ENCODE data around the gene FMN1.

DNA sequence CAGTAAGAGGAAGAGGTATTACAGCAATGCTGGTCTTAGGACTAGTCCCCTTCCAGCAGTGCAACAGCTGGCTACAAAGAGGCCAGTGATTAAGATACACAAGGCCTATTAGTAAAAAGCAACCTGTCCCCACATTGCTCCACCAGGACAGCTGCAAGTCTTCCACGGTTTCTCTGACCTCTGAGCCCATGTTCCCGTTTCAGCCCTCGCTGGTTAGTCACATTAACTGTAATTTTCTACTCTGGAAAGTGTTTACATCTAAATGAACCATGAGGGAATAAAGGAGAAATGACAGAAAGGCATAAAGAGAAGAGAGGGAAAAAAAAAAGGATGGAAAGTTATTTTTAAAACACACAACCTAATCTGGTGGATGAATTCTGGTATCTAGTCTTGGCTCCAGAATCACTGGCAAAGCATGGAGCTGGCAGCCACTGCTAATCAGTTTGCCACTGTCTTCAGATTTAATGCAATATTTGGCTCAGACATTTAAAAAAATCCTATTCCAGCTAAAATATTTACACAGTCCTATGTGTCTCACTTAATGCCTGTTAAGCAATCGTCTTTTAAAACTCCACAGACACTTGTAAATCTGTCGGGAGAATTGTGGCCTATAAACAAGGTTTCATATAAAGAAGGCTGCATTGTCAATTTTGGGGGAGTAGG lies 321.8 kb downstream of the FMN1 start:
- TF ChIP-seq, protein P1, sequence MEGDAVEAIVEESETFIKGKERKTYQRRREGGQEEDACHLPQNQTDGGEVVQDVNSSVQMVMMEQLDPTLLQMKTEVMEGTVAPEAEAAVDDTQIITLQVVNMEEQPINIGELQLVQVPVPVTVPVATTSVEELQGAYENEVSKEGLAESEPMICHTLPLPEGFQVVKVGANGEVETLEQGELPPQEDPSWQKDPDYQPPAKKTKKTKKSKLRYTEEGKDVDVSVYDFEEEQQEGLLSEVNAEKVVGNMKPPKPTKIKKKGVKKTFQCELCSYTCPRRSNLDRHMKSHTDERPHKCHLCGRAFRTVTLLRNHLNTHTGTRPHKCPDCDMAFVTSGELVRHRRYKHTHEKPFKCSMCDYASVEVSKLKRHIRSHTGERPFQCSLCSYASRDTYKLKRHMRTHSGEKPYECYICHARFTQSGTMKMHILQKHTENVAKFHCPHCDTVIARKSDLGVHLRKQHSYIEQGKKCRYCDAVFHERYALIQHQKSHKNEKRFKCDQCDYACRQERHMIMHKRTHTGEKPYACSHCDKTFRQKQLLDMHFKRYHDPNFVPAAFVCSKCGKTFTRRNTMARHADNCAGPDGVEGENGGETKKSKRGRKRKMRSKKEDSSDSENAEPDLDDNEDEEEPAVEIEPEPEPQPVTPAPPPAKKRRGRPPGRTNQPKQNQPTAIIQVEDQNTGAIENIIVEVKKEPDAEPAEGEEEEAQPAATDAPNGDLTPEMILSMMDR (IDR thresholded peaks at IDR 0.05) = no peak
- no peak for TF ChIP-seq POLR2A (IDR thresholded peaks at IDR 0.05)
